Measurements from ENCODE around the gene UACA.

- TF ChIP-seq POLR2A (IDR thresholded peaks at IDR 0.05; ENCODE audit: extremely low read depth, insufficient read length) (no peak), MAX (IDR thresholded peaks at IDR 0.05; ENCODE audit: low read depth, low read length) (no peak), MYC (IDR thresholded peaks at IDR 0.05; ENCODE audit: low read depth, low read length) (no peak)
- TF ChIP-seq, protein P1, sequence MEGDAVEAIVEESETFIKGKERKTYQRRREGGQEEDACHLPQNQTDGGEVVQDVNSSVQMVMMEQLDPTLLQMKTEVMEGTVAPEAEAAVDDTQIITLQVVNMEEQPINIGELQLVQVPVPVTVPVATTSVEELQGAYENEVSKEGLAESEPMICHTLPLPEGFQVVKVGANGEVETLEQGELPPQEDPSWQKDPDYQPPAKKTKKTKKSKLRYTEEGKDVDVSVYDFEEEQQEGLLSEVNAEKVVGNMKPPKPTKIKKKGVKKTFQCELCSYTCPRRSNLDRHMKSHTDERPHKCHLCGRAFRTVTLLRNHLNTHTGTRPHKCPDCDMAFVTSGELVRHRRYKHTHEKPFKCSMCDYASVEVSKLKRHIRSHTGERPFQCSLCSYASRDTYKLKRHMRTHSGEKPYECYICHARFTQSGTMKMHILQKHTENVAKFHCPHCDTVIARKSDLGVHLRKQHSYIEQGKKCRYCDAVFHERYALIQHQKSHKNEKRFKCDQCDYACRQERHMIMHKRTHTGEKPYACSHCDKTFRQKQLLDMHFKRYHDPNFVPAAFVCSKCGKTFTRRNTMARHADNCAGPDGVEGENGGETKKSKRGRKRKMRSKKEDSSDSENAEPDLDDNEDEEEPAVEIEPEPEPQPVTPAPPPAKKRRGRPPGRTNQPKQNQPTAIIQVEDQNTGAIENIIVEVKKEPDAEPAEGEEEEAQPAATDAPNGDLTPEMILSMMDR (IDR thresholded peaks at IDR 0.05; ENCODE audit: low read depth, low read length): no peak
These were observed 3.2 kb upstream of the UACA start for GRCh38 chr15:70766597-70766996.

Measured in NB4 (cell line).